ENCODE results near the gene PDS5B.
A peak's percentile ranks its signal among the peaks of the same experiment; 100 is the strongest.

The PDS5B gene

DNA sequence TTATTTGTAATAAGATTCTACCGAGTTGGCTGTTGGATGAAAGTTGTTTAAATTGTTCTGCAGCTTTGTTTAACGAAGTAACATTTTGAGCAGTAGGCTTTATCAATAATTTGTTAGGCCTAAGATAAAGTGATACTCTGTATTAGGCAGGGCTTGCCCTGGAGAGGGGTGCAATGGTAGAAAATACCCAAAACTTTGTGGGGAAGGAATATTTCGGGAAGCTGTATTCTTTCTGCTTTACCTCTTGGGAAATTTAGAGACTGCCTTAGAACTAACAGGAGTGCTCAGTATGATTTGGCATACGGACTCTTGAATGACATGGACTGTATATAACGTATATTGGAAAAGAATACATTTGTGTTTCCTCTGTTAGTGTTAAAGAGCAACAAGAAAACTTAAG is 2.5 kb downstream of the PDS5B start:
- no peak for DNase-seq (ENCODE audit: low spot score)

DNA sequence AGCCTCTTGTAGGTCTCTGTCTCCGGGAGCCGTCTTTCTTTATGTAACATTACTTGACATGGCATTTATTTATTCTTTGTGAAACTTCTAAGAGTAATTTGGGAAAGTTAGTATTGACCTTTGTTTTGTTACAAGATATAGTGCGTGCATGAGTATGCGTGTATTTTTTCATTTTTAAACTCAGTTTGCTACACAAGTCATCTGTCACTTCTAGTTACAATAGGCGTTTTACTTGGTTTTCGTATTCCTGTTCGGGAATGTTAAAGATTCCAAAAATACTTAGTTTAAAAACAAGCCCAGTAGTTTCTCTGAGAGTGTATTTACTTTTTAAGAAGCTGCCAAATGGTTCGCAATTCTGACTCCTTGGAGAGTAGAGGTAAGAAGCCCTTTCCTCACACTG is 3.2 kb downstream of the PDS5B start:
- DNase-seq (ENCODE audit: low spot score): no peak

- DNase-seq (ENCODE audit: low spot score): no peak
Observed at GRCh38 chr13:32590266-32590665, 4.0 kb downstream of the PDS5B start.

DNA sequence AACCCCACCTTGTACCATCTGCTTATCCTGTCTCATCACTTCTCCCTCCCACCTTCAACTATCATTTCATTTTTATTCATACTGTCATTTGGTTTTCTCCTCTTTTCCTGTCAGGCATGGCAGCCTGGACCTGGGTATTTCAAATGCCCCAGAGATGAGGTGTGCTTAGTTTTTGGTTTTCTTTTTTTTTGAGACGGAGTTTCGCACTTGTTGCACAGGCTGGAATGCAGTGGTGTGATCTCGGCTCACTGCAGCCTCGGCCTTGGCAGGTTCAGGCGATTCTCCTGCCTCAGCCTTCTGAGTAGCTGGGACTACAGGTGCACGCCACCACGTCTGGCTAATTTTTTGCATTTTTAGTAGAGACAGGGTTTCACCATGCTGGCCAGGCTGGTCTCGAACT is 5.8 kb downstream of the PDS5B start:
- DNase-seq (ENCODE audit: low spot score): no peak

- no peak for DNase-seq (ENCODE audit: low spot score)
Observed at GRCh38 chr13:32594157-32594738, 8.0 kb downstream of the PDS5B start.

- no peak for DNase-seq (ENCODE audit: low spot score)
Observed at GRCh38 chr13:32595306-32595705, 9.1 kb downstream of the PDS5B start.

DNA sequence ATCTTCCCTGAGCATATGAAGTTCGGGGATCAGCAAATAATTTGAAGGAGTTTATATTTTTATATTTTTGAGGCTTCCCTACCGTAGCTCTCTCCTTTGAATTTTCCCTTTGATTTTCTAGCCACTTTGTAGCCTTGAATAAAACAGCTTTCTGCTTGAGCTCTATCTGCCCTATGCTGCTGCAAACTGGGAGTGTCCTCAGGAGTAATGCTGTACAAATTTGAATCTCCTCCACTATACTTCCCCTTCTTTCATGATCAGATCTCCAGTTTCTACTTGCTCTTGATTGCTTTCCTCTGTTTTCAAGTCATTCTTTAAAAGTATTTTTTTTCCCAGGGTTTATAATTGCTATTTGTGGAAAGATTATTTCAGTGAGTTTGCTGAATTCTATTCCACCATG is 14.6 kb downstream of the PDS5B start:
- no peak for DNase-seq (ENCODE audit: low spot score)

DNA sequence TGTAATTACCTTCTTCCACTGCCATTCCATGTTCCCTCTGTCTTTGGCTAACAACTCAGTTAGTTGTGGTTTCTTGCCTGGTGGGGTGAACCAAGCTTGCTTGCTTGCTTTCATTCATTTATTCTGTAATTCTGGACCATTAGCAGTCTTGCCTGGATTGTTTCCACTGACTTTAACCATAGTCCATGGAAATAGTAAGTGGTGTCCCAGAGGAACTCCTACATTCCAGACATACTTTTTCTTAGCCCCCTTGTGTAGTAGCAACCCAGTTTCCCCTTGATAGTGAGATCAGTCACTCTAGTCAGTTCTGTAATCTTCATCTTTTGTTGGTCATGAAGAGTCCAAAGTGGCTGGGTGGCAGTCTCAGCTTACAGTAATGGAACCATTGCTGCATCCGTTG is 23.2 kb downstream of the PDS5B start:
- DNase-seq (ENCODE audit: low spot score): peak; percentile 9

DNA sequence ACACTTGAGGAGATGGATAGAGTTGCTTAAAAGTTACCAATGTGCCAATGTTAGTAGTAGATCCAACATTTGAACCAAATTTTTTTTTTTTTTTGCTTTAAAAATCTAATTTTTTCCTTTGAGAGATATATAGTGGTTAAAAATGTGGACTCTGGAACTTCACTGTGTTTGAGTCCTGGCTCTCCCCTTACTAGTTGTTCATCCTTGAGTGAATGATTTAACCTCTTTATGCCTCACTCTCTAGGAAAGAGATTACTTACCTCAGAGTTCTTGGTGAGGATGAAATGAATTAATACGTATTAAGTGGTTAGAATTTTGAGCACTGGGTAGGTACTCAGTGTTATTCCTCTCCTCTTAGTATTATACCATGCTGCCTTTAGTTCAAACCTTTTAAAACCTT is 24.3 kb downstream of the PDS5B start:
- no peak for DNase-seq (ENCODE audit: low spot score)

- DNase-seq (ENCODE audit: low spot score): no peak
Observed at GRCh38 chr13:32610977-32611376, 24.7 kb downstream of the PDS5B start.

GRCh38 chr13:32616883-32617511 is 30.7 kb downstream of the PDS5B start:
- DNase-seq (ENCODE audit: low spot score): no peak

GRCh38 chr13:32622827-32623226 is 36.6 kb downstream of the PDS5B start:
- DNase-seq (ENCODE audit: low spot score): no peak

- DNase-seq (ENCODE audit: low spot score): no peak
Observed at GRCh38 chr13:32624441-32624840, 38.2 kb downstream of the PDS5B start.

GRCh38 chr13:32627793-32628192 is 41.5 kb downstream of the PDS5B start:
- DNase-seq (ENCODE audit: low spot score): no peak

- no peak for DNase-seq (ENCODE audit: low spot score)
Observed at GRCh38 chr13:32629313-32629712, 43.1 kb downstream of the PDS5B start.

DNA sequence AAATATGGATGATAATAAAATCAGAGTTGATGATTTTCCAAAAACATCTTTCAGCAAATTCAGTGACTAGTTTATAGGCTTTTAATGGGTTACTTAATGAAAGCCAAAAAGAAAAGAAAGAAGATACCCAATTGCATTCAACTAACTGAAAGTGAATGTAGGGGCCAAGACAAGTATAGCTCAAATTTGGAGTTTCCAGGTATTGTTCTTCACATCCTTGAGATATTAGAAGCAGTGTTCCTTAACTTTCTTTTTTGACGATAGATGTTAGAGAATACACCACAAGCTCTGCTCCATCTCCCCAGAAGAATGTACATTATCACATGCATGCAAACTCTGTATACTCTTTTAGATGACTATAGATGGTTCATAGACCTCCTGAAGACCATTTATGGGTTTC is 43.6 kb downstream of the PDS5B start:
- DNase-seq (ENCODE audit: low spot score): no peak

- no peak for DNase-seq (ENCODE audit: low spot score)
Observed at GRCh38 chr13:32632343-32632909, 46.2 kb downstream of the PDS5B start.

DNA sequence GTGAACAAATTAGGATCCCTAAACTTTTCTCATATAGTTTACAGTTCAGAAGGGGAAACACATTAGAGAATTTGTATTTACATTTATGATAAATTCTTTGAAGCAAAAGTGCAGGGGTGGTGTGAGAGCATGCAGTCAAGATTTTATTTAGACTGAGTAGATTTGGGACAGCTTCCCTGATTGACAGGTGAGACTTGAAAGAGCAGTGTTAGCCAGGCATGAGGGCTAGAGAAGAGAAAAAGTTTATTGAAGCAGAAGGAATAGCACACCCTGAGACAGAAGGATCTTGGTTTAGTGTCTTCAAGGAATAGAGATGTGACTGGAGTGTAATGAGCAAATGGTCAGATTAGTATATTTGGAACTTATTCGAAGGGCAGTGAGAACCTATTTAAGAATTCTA is 50.5 kb downstream of the PDS5B start:
- no peak for DNase-seq (ENCODE audit: low spot score)

DNA sequence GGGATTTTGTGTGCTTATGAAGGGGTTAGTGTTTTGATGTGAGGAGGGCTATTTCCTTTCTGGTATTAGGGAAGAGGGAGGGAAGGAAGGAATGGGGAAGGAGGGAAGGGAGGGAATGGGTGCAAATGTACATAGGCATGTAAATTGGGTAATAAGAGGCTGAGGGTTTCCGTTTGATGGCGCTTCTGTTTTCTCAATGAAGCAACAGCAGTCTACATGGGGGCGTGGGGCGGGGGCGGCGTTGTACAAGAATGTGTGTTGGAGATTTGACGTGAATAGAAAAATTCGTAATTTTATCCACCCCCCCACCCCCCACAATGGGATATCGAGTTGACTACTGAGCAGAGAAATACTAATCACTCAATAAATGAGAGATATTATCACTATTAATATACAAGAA is 52.5 kb downstream of the PDS5B start:
- no peak for DNase-seq (ENCODE audit: low spot score)

DNA sequence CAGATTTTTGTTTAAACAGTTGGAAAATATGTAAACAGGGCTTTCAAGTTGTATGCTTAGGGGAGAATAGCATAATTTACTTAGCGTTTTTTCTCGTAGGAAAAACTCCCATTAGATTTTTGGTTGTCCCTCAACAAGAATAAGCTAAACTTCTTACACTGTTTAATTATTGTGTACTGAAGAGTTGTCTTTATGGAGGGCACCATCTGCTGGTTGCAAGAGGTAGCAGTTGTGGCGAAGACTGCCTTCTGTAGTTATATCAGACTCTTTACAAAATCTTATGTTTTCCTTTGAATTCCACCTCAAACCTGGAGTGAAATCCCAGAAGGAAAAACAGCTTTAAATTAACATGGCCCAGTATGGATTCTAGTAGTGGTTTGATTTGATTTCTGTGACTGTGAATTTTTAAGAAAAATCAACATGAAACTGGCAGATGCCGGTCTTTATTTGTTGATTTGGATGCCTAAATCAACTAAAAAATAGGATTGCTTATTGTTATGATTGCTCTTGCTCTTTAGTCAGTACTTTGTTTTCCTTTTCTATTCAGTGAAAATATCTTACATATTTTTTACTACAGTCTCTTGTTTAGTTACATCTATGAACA is 53.4 kb downstream of the PDS5B start:
- peak; percentile 38 for DNase-seq (ENCODE audit: low spot score)

DNA sequence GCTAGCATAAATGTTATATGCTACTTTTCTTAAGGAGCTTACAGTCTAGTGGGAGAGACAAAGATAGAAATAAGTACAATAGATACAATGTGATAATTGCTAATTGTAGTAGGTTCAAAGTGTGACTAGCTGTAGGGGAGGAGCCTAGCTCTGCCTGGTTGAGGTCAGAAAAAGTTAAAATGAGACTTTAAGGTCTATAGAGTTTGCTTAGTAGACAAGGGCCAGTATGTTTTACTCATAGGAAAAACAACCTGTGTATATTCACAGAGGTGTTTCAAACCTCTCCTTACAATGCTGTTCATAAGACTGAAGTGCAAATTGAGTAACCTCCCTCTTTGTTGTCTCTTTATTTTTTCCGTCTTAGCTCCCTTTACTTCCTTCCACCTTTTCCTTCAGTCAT is 56.1 kb downstream of the PDS5B start:
- no peak for DNase-seq (ENCODE audit: low spot score)

- no peak for DNase-seq (ENCODE audit: low spot score)
Observed at GRCh38 chr13:32642858-32643257, 56.6 kb downstream of the PDS5B start.

GRCh38 chr13:32645854-32646253 is 59.6 kb downstream of the PDS5B start:
- DNase-seq (ENCODE audit: low spot score): no peak

DNA sequence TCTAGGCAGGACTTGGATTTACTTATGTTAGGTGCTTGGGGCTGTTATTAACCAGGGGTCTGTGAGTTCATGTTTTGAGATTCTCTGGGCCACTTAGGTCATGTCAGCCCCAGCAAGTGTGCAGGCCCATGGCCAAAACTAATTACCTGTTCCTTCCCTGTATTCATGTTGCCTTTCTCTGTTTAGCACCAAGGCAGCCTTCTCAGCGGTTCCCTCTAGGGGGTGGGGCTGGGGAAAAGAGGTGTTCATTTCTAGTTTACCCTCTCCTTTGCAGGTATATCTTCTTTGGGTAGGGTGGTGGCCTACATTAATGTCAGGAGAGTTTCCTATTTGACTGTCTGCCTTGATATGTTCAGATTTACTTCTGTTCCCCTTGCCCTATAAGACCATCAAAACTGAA is 61.7 kb downstream of the PDS5B start:
- DNase-seq (ENCODE audit: low spot score): peak; percentile 14

All from iPS-NIHi11 (cell line).